ENCODE measurements around the gene EID3. TPM values are rescaled to one million over a fixed set of nuclear protein-coding genes. Genes with fewer than 3 reads are reported as not detected.

The EID3 gene
- total and polyA plus RNA-seq, 2 donors (not counting 1 experiment from before 2014, with no cell fraction given), result 6.4 to 9.4 TPM

DNA sequence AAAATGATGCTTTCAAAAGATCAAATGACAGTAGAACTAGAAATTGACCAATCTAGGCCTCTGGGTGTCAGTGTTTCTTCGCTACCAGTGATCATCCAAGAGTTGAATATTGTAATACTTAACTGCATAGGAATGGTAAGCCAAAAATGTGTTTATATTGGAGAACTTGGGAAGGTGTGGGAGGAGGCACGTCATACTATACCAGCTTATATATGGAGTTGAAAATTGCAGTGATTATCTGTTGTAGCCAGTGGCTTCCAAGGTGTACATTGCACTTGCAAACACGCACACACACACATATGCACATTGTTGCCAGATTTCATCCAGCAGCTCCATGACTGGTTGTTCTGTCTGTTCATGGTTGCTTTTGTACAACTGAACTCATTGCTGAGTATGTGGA, 36.1 kb downstream of the EID3 start:
- Histone ChIP-seq H3K4me1 (ENCODE audit: control insufficient read depth in 2 of 2, insufficient read depth in 2 of 2, low read length in 2 of 2) (no peaks in the 10 kb centered on the region), H2AFZ (ENCODE audit: insufficient read depth, low read depth, low read length, poor library complexity, severe bottlenecking) (no peak overlapping the region), H3K4me3 (ENCODE audit: control extremely low read depth in 1 of 5, extremely low read depth in 1 of 5, insufficient read depth in 1 of 5, low read depth in 2 of 5, low read length in 4 of 5) (no peak overlapping the region), H4K20me1 (ENCODE audit: control insufficient read depth, insufficient read depth, low read length, poor library complexity, severe bottlenecking) (no peaks in the 10 kb centered on the region), H3K9me3 (ENCODE audit: control extremely low read depth in 1 of 3, control insufficient read depth in 2 of 3, insufficient read depth in 1 of 3, low read length in 2 of 3) (no peaks in the 10 kb centered on the region), H3K79me2 (ENCODE audit: control insufficient read depth, insufficient read depth, low read length) (no peaks in the 10 kb centered on the region), H3K36me3 (replicated peaks in 1 of 2; ENCODE audit: control extremely low read depth in 1 of 2, control insufficient read depth in 1 of 2, extremely low read depth in 1 of 2, insufficient read depth in 2 of 2, low read length in 1 of 2) (peaks cover 0 to 44% of the 10 kb centered on the region in 2 experiments), H3K9ac (ENCODE audit: low read length) (no peak overlapping the region), H3K4me2 (replicated peaks; ENCODE audit: low read depth, low read length, poor library complexity, severe bottlenecking) (no peak overlapping the region), H3K27ac (ENCODE audit: low read length in 2 of 2) (no peak overlapping the region), H3K27me3 (replicated peaks in 1 of 4; ENCODE audit: control extremely low read depth in 1 of 4, control insufficient read depth in 3 of 4, insufficient read depth in 4 of 4, low read length in 3 of 4) (no peaks in the 10 kb centered on the region)
- intact Hi-C loops (cut with micrococcal nuclease), result no loop called here
- H3K27ac Mint-ChIP-seq, result no peak overlapping the region
- ChIA-PET POLR2A (no interaction called here), CTCF (interaction anchor here (0.8 to 1.5 kb wide), 4 partner anchors 12 to 42 kb away, joined by 3 to 4 read pairs (median 4); no protein-coding TSS in a partner anchor)
- no peaks in the 10 kb centered on the region for H3K4me1 Mint-ChIP-seq
- no peak for DNase-seq
- TF ChIP-seq EZH2 (IDR thresholded peaks at IDR 0.05; ENCODE audit: borderline replicate concordance, insufficient read depth, low read depth, low read length, poor library complexity, severe bottlenecking) (no peak), CTCF (IDR thresholded peaks at IDR 0.05) (no peak)
- no peaks in the 10 kb centered on the region for H3K9me3 Mint-ChIP-seq (ENCODE audit: insufficient read depth)
- no peaks in the 10 kb centered on the region for H3K27me3 Mint-ChIP-seq
- no peak for ATAC-seq (ENCODE audit: low read depth)
- WGBS (ENCODE audit: insufficient coverage), result no CpG with 5 or more reads among the region's 3 CpGs
- H3K4me3 Mint-ChIP-seq, result no peak overlapping the region

DNA sequence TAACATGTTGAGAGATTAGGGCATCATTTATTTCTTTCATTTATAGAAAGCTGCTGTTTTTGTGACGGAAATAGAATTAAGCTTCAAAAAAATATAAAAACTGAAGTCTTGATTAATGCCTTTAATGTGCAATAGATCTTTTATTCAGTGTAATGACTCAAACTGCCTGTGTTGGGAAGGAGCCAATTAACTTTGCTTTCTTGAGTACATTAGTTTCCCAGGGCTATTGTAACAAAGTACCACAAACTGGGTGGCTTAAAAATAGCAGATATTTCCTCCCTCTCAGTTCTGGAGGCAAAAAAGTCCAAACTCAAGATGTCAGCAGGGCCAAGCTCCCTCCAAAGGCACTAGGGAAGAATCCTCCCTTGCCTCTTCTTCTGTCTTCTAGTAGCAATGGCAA, 36.6 kb downstream of the EID3 start:
- no peak for TF ChIP-seq EZH2 (IDR thresholded peaks at IDR 0.05; ENCODE audit: borderline replicate concordance, insufficient read depth, low read depth, low read length, poor library complexity, severe bottlenecking)
- no peak for TF ChIP-seq CTCF (IDR thresholded peaks at IDR 0.05)
- Histone ChIP-seq H4K20me1 (ENCODE audit: control insufficient read depth, insufficient read depth, low read length, poor library complexity, severe bottlenecking) (no peaks in the 10 kb centered on the region), H3K27ac (ENCODE audit: low read length in 2 of 2) (no peak overlapping the region), H3K4me3 (ENCODE audit: control extremely low read depth in 1 of 5, extremely low read depth in 1 of 5, insufficient read depth in 1 of 5, low read depth in 2 of 5, low read length in 4 of 5) (no peak overlapping the region), H3K4me1 (ENCODE audit: control insufficient read depth in 2 of 2, insufficient read depth in 2 of 2, low read length in 2 of 2) (no peaks in the 10 kb centered on the region), H3K9ac (ENCODE audit: low read length) (no peak overlapping the region), H2AFZ (ENCODE audit: insufficient read depth, low read depth, low read length, poor library complexity, severe bottlenecking) (no peak overlapping the region), H3K27me3 (replicated peaks in 1 of 4; ENCODE audit: control extremely low read depth in 1 of 4, control insufficient read depth in 3 of 4, insufficient read depth in 4 of 4, low read length in 3 of 4) (no peaks in the 10 kb centered on the region), H3K4me2 (replicated peaks; ENCODE audit: low read depth, low read length, poor library complexity, severe bottlenecking) (no peak overlapping the region), H3K9me3 (ENCODE audit: control extremely low read depth in 1 of 3, control insufficient read depth in 2 of 3, insufficient read depth in 1 of 3, low read length in 2 of 3) (no peaks in the 10 kb centered on the region), H3K79me2 (ENCODE audit: control insufficient read depth, insufficient read depth, low read length) (no peaks in the 10 kb centered on the region), H3K36me3 (replicated peaks in 1 of 2; ENCODE audit: control extremely low read depth in 1 of 2, control insufficient read depth in 1 of 2, extremely low read depth in 1 of 2, insufficient read depth in 2 of 2, low read length in 1 of 2) (peaks cover 0 to 43% of the 10 kb centered on the region in 2 experiments)
- no peak overlapping the region for H3K27ac Mint-ChIP-seq
- H3K4me3 Mint-ChIP-seq, result no peak overlapping the region
- ATAC-seq (ENCODE audit: low read depth) (no peak), DNase-seq (no peak)
- ChIA-PET CTCF (interaction anchor here (0.8 to 1.5 kb wide), 3 partner anchors 12 to 18 kb away, joined by 3 to 4 read pairs (median 3); no protein-coding TSS in a partner anchor), POLR2A (no interaction called here)
- H3K4me1 Mint-ChIP-seq, result no peaks in the 10 kb centered on the region
- no peaks in the 10 kb centered on the region for H3K9me3 Mint-ChIP-seq (ENCODE audit: insufficient read depth)
- no peaks in the 10 kb centered on the region for H3K27me3 Mint-ChIP-seq
- no CpG with 5 or more reads among the region's 1 CpG for WGBS (ENCODE audit: insufficient coverage)
- intact Hi-C loops (cut with micrococcal nuclease), result no loop called here

All from B cell (primary cell).